GM12872 (cell line): ENCODE measurements around the gene NGLY1.

Source experiments
- CTCF ChIP-seq: IDR thresholded peaks from 3 replicates; pipeline ENCODE4 v1.5.1; 2011; ENCODE audit warnings: low read depth, mild to moderate bottlenecking, low read length, moderate library complexity; ENCODE audit not compliant: insufficient read depth

NGLY1 gene

GRCh38 chr3:25727316-25727715 is 55.9 kb downstream of the NGLY1 start:
- TF ChIP-seq CTCF, result no peak

- TF ChIP-seq CTCF, result no peak
Observed at GRCh38 chr3:25725810-25726209, 57.4 kb downstream of the NGLY1 start.

GRCh38 chr3:25724948-25725645 is 58.1 kb downstream of the NGLY1 start:
- TF ChIP-seq CTCF, result no peak

- no peak for TF ChIP-seq CTCF
Observed at GRCh38 chr3:25723802-25724201, 59.4 kb downstream of the NGLY1 start.

- TF ChIP-seq CTCF, result no peak
Observed at GRCh38 chr3:25719321-25719720, 63.9 kb downstream of the NGLY1 start.

- TF ChIP-seq CTCF, result no peak
Observed at GRCh38 chr3:25713341-25713985, 69.8 kb downstream of the NGLY1 start.

GRCh38 chr3:25711090-25711489 is 72.2 kb downstream of the NGLY1 start:
- TF ChIP-seq CTCF, result no peak
